Ishikawa (cell line): ENCODE results near the gene LRTM2.

Source experiments
- CREB1 ChIP-seq: IDR thresholded peaks from 2 replicates; pipeline ENCODE4 v1.6.1; 2012; ENCODE audit warnings: low read depth
- TAF1 ChIP-seq: IDR thresholded peaks from 2 replicates; pipeline ENCODE4 v1.6.1; 2012; ENCODE audit warnings: low read depth, mild to moderate bottlenecking

DNA sequence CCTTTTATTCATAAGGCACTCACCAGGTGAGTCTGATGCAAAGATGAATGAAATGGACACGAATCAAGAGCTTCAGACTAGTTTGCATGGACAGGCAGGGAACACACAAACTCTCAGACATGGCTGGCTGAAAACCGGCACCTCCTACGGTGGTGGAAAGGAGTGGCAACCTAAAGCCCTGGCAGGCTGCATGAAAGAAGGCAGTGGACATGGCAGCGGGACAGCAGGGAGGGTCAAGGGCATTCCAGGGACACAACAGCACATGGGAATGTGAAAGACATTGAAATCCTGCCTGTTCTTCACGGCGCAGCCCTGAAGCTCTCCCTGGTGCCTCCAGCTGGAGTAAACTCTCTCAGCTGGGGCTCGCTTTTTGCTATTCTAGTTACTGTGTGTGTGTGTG, 16.6 kb upstream of the LRTM2 start:
- TF ChIP-seq TAF1 (no peak), CREB1 (no peak)
